Rectal smooth muscle tissue (tissue), 1 donor: Measurements from ENCODE around the gene HCAR1.
"Not testable (repeated sequence)": the region's sequence is repeated elsewhere in the genome, so short reads cannot be mapped to it uniquely, and the experiment has no call there.

Source experiments
- H3K27ac ChIP-seq: one replicate; pipeline ENCODE4 v1.7.0; 2013; ENCODE audit warnings: low read depth, low read length, inconsistent platforms
- H3K27me3 ChIP-seq: one replicate; pipeline ENCODE4 v1.7.0; 2013; ENCODE audit warnings: low read length; ENCODE audit not compliant: control insufficient read depth, insufficient read depth
- H3K36me3 ChIP-seq: one replicate; pipeline ENCODE4 v1.7.0; 2013; ENCODE audit warnings: low read length; ENCODE audit not compliant: control insufficient read depth, insufficient read depth
- H3K4me1 ChIP-seq: one replicate; pipeline ENCODE4 v1.7.0; 2013; ENCODE audit warnings: low read length; ENCODE audit not compliant: control insufficient read depth, insufficient read depth
- H3K4me3 ChIP-seq: one replicate; pipeline ENCODE4 v1.7.0; 2013; ENCODE audit warnings: low read length
- H3K9ac ChIP-seq: one replicate; pipeline ENCODE4 v1.7.0; 2013; ENCODE audit warnings: low read length

The HCAR1 gene

DNA sequence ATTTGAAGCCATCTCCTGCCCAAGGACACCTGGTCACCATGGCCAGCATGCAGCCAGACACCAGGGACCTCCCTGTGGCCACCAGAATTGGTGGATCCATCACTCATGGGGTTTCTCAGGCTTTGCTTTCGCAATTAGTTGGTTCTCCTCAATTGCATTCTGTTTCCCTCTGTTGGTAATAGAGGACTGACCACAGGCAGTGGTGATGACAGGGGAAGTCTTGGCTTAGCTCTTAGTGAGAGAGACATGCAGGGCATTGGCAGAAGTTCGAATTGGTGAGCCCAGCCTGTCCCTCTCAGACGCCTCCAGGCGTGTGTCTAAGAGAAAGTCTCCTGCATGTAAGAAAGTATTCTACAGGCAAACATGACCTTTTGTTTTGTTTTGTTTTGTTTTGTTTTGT, 48.8 kb downstream of the HCAR1 start:
- Histone ChIP-seq H3K9ac (no peak overlapping the region), H3K27ac (no peak overlapping the region), H3K4me1 (no peaks in the 10 kb centered on the region), H3K27me3 (no peaks in the 10 kb centered on the region), H3K36me3 (no peaks in the 10 kb centered on the region), H3K4me3 (no peak overlapping the region)

DNA sequence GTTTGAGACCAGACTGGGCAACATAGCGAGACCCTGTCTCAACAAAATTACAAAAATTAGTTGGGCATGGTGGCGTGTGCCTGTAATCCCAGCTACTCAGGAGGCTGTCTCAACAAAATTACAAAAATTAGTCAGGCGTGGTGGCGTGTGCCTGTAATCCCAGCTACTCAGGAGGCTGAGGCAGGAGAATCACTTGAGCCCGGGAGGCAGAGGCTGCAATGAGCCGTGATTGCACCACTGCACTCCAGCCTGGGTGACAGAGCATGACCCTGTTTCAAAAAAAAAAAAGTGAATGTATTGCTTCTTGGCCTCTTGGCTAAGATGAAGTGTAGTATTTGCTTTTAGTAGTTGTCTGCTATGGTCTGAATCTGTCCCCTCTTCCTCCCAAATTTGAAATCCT, 49.7 kb downstream of the HCAR1 start:
- H3K4me1 ChIP-seq, H3K27me3 ChIP-seq, H3K27ac ChIP-seq, H3K9ac ChIP-seq, H3K36me3 ChIP-seq, H3K4me3 ChIP-seq: not testable (repeated sequence)

DNA sequence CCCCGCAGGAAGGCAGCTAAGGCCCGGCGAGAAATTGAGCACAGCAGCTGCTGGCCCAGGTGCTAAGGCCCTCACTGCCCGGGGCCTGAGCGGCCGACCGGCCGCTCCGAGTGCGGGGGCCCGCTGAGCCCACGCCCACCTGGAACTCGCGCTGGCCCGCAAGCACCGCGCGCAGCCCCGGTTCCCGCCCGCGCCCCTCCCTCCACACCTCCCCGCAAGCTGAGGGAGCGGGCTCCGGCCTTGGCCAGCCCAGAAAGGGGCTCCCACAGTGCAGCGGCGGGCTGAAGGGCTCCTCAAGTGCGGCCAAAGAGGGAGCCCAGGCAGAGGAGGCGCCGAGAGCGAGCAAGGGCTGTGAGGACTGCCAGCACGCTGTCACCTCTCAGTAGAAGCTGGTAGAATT, 53.9 kb downstream of the HCAR1 start:
- not testable (repeated sequence) for H3K27me3 ChIP-seq, H3K4me3 ChIP-seq, H3K27ac ChIP-seq, H3K9ac ChIP-seq, H3K36me3 ChIP-seq, H3K4me1 ChIP-seq
